ENCODE measurements around the gene SLC34A1. TPM values are rescaled to one million over a fixed set of nuclear protein-coding genes. Genes with fewer than 3 reads are reported as not detected.

SLC34A1 gene
- total and polyA plus RNA-seq, 2 of the 13 experiments (the other 11 are each of a cell fraction or from before 2014, with no cell fraction given), result 0.03 to 0.20 TPM

- POLR2A ChIA-PET, result interaction anchor here (2.8 to 3.0 kb wide), 2 partner anchors 9 to 15 kb away, joined by 12 to 19 read pairs; no protein-coding TSS in a partner anchor
- no peak for FAIRE-seq
- WGBS (ENCODE audit: low lambda C conversion rate), result 27% methylated on average over 9 of the region's 10 CpGs
Observed at GRCh38 chr5:177363565-177363964, 20.7 kb upstream of the SLC34A1 start.

More at GRCh38 chr5:177363565-177363964, 20.7 kb upstream of the SLC34A1 start:
- TF ChIP-seq FOXO4 (CRISPR knock-in tag; conservative IDR thresholded peaks at IDR 0.05), result 0 out of 2 replicates have a peak, but pooled peaks have one; percentile 41
- TF ChIP-seq ZNF768 (CRISPR knock-in tag; IDR thresholded peaks at IDR 0.05), result peak; percentile 97
- TF ChIP-seq ZMYM3 (CRISPR knock-in tag; IDR thresholded peaks at IDR 0.05), result peak; percentile 92
- no peak for TF ChIP-seq CSRNP2 (CRISPR knock-in tag; conservative IDR thresholded peaks at IDR 0.05; ENCODE audit: low read depth)
- TF ChIP-seq HDAC2 (CRISPR knock-in tag; IDR thresholded peaks at IDR 0.05), result peak; percentile 34; the same call in 1 of the 2 replicates
- 0 out of 2 replicates have a peak, but pooled peaks have one; percentile 9 for TF ChIP-seq NFE2L2 (IDR thresholded peaks at IDR 0.05; ENCODE audit: low read length)
- 0 out of 2 replicates have a peak, but pooled peaks have one; percentile 73 for TF ChIP-seq ADNP (CRISPR knock-in tag; IDR thresholded peaks at IDR 0.05)
- TF ChIP-seq HDAC6 (IDR thresholded peaks at IDR 0.05; ENCODE audit: low read depth, low read length), result 0 out of 2 replicates have a peak, but pooled peaks have one; percentile 61
- TF ChIP-seq ZNF839 (CRISPR knock-in tag; IDR thresholded peaks at IDR 0.05; ENCODE audit: borderline replicate concordance), result no peak
- TF ChIP-seq ZFP36 (IDR thresholded peaks at IDR 0.05; ENCODE audit: borderline replicate concordance, low read depth, low read length, partially characterized antibody), result peak; percentile 61
- TF ChIP-seq ERF (CRISPR knock-in tag; IDR thresholded peaks at IDR 0.05), result no peak
- peak; percentile 22 for TF ChIP-seq ASH2L (IDR thresholded peaks at IDR 0.05; ENCODE audit: insufficient read length, low read depth, low read length)
- peak; percentile 86 for TF ChIP-seq RCOR2 (CRISPR knock-in tag; IDR thresholded peaks at IDR 0.05)
- TF ChIP-seq ZFP41 (CRISPR knock-in tag; IDR thresholded peaks at IDR 0.05; ENCODE audit: borderline replicate concordance), result no peak
- peak; percentile 67; the same call in 1 of the 2 replicates for TF ChIP-seq KDM1A (CRISPR knock-in tag; IDR thresholded peaks at IDR 0.05)
- Histone ChIP-seq H3K36me3 (replicated peaks in 1 of 2; ENCODE audit: control insufficient read depth in 1 of 2, insufficient read depth in 2 of 2, low read length in 2 of 2) (no peaks in the 10 kb centered on the region), H3K27me3 (ENCODE audit: control insufficient read depth in 1 of 2, insufficient read depth in 2 of 2, low read length in 2 of 2) (peaks cover 0 to 23% of the 10 kb centered on the region in 2 experiments; a peak in 4 of 5 replicates), H2AFZ (ENCODE audit: low read length) (no peak overlapping the region), H4K20me1 (ENCODE audit: insufficient read depth, low read length) (no peaks in the 10 kb centered on the region), H3K27ac (ENCODE audit: extremely low read length, insufficient read depth, low read length) (no peak overlapping the region), H3K9me3 (ENCODE audit: low read length) (no peaks in the 10 kb centered on the region), H3K9ac (ENCODE audit: insufficient read depth, low read depth, low read length) (peak overlapping the region; percentile 56; the same call in 1 of the 2 replicates), H3K4me1 (ENCODE audit: insufficient read depth, low read length) (peaks cover 88% of the 10 kb centered on the region), H3K4me3 (replicated peaks in 1 of 3; ENCODE audit: insufficient read depth in 1 of 3, low read depth in 2 of 3, low read length in 3 of 3) (peak overlapping the region; percentile 57 to 81 (median 60)), H3K4me2 (ENCODE audit: low read depth, low read length) (peak overlapping the region; percentile 87), H3K79me2 (ENCODE audit: insufficient read depth, low read length) (no peaks in the 10 kb centered on the region)
- DNase-seq (ENCODE audit: low spot score), result no peak
- no peak for ATAC-seq
- BruUV-seq (replicated peaks), result no TSS peak
- in situ Hi-C loops (cut with HindIII; ENCODE audit: extremely low pct_ligation_motif_present, low pct_unique_long_range_greater_than_20kb) (loop anchor here (5.0 to 25.0 kb wide), 2 partner anchors 51 to 826 kb away; partner anchors contain the start of genes CDHR2, MXD3 and RNF44), intact Hi-C loops (cut with micrococcal nuclease; ENCODE audit: unreplicated experiment) (no loop called here)
- CTCF ChIA-PET (ENCODE audit: low intra/inter-chr PET ratio, low total read pairs), result no interaction called here
